GM11168 (cell line): ENCODE measurements around the gene RAD52.

Source experiments
- in situ Hi-C: fragments of 300-500 bp; cut with MboI; formaldehyde crosslinking; loops from one replicate; pipeline ENCODE4 v1.12.0; 2022; ENCODE audit warnings: low sequenced_read_pairs; ENCODE audit not compliant: unreplicated experiment

The RAD52 gene

DNA sequence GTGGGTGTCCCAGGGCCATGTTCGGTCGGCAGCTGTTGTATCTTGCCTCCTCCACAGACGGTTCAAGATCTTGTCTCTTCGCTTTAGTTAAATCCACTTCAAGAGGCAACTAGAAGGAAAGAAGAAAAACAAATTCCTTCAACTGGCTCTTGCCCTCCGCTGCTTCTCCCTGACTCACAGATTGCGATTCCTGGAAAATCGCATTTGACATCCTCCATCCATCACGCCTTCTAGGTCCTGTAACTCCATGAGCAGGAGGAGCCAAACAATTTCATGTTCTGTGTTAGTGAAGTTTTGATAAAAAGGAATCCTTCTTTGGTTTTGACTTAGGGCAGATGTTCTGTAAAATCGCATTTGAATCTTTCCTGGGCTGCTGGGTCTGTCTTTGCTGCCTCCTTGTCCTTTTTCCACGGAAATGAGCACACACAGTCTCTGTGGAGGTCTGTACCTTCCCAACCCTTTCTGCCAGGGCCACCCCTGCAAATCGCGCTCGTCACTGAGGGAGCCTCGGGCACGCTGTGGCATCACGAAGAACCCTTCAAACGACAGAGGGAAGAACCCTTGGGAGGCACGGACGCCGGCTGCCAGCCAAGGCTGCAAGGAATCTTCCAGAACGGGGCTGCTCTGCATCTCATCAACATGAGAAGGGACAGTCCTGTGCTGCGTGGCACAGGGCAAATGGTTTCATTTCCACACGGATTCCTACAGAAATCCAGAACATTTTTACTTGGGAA is 32.6 kb downstream of the RAD52 start:
- in situ Hi-C loops: no loop called here

DNA sequence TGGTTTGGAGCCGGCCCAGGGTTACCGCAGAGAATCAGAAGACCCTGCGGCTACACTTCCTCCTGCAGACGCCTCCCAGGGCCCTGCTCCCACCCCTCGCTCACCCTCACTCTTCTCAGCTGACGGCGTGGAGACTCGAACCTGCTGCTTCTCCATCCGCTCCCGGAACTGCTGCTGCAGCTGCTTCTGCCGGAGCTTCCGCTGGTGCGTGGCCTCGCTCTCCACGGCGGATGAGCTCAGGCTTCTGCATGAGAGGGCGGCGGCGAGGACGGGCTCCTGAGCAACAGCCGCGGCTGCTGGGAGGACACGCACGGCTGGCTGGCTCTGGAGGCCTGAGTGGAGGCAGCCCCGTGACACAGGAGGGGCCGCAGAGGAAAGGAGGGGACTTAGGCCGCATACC is 33.3 kb downstream of the RAD52 start:
- in situ Hi-C loops: no loop called here

DNA sequence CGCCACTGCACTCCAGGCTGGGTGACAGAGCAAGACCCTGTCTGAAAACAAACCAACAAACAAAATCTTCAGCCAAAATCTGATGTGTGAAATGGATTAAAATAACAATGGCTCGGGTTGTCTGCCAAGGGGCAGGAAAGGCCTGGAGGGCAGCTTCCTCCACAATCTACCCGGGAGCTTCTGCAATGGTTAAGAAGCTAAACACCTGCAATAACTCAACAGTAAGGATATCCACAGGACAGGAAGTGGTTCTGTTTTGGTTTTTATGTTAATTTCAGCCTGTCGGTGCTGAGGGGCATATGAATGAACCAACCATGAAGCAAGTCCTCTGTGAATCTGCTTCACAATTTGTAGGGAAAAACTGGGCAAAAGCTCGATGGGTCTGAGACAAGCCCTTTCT is 34.4 kb downstream of the RAD52 start:
- in situ Hi-C loops: no loop called here

DNA sequence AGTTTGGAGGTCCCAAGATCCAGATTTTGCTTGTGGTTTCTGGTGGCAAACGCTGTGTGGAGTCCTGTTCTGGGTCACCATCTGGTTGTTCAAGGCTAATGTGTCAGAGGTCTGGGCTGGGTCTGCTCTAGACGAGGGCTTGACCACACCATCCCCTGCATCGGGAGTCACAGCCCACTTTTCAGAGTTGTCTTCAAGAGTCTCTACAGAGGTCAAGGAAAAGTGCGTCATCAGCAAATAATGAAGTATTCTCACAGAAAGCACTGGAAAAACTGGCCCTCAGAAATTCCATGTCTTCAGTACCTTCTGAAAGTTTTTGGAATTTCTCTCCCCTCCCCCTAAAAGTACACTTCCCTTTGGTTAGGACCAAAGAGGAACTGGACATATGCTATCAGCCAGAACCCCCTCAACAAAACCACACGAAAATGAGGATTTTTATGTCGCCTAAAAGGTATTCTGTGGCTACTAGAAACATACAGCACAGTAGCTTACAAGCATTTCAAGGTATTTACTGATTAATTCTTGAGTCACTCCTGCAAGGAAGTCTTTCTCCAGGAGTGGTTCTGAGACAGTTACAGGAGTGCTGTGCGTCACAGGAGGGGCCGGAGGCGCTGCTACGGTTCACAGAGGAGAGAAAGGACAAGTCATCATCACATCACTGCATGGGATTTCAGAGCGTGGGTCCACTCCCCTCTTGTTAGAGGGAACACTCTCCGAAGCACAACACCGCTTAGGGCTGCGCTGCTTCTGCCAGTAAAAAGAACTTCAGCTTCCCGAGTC is 35.4 kb downstream of the RAD52 start:
- in situ Hi-C loops: no loop called here

DNA sequence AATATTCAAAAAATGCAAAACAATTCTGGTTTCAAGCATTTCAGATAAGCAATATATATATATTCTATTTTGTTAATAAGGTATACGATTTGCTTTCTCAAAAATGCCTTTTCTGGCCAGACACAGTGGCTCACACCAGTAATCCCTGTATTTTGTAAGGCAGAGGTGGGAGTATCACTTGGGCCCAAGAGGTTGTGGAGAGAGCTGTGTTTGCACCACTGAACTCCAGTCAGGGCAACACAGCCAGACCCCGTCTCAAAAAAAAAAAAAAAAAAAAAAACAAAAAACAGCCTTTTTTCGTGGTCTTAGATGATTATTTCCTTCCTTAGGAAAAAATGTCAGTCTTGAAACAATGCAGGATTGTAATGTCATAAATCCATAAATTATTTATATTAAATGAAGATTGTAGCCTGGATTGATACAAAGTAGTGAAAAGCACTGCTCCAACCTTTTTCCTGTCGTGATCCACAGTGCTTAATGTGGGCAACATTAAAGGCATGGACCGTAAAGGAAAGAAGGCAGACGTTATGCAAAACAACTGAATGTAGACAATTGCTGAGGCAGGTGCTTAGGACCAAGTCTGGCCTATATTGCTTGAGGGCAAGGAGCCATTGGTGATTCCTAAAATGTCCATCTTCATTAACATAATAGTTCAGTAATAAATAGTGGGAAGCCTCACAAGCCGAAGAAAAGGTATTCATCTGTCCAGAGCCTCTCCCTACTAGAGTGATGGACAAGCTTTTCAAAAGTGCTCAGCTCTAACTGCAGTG is 36.8 kb downstream of the RAD52 start:
- in situ Hi-C loops: no loop called here

DNA sequence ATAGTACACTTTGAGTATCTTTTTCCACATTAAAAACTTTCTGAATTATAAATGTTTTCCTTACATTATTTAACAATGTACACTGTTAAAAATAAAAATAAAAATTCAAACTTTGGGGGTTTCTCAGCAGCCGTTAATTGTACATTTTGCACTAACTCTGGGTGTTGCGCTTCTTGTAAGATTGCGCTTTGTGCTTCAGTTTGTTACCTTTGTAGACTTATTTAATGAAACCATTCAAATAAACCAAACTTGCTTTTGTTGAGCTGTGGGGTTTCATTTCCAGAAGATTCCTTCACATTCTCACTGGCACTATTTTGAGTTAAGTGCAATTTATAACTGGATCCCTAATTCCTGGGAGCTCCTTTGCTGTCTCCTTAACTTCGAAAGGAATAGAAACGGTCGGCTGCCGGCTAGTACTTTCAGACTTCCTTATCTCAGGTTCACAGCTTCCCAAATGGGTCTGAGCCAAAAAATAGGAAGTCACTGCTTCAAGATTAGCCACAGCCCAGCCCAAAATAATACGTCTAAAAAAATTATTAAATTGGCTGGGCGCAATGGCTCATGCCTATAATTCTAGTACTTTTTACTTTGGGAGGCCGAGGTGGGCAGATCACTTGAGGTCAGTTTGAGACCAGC is 38.2 kb downstream of the RAD52 start:
- in situ Hi-C loops: no loop called here

DNA sequence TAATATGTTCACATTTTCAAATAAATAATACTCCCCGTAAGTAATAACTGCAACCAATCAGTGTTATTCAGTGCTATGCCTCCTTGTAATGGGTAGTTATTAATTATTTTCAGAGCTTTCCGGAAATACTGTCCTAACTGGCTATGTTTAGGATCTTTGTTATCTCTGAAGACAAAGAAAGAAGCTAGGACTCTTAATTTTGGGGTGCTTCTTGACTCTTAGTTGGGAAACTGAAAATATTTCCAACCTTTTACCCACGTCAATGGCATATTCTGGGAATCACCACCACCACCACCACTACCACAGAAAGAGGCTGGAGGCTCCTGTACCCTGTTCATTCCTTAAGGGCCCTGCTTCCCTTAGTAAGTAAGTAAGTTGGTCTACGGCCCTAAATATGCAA is 39.1 kb downstream of the RAD52 start:
- in situ Hi-C loops: no loop called here

DNA sequence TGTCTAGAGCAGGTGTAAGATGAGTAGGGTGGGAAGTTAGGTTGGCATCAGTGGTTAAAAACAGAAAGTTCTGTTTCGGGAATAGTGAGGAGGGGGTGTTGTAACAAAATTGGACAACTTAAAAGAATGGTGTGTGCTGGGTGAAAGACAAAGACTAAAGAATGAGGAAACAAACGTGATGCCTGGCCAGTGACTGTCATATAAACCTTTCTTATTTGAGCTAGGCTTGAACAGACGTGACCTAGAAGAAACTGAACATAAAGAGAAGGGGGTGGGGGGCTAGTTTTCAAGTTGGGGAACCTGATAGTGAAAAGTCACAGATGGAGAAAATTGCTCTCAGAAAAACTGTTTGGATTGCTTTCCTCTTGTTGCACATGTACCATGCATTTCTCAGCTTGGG is 39.6 kb downstream of the RAD52 start:
- in situ Hi-C loops: no loop called here

DNA sequence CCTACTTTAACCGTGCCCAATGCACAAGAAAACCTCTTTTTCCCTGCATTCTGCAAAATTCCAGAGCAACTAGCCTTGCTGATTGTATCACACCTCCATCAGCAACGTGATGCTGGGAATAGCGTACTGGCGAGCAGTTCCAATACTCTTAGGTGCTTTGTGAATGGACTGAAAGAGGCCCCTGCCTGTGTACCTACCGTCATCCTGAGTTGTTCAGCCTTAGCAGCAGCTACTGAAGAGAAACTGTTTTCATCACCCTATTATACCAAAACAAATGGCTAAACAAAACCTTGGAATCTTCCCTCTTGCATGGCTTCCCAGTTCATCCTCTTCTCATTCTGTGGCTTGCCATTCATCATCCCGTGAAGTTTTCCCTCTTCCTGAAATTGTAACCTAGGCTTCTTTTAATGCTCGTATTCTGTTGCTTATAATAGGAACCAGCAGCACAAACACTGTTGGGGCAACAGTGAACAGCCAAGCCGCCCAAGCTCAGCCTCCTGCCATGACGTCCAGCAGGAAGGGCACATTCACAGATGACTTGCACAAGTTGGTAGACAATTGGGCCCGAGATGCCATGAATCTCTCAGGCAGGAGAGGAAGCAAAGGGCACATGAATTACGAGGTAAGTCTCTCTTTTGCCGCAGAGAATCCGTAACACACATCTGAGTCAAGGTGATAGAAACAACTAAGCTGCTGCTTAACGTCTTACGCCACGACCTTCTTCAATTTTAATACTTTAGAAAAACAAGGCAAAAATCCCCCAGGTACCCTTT is 41.9 kb downstream of the RAD52 start:
- in situ Hi-C loops: no loop called here

DNA sequence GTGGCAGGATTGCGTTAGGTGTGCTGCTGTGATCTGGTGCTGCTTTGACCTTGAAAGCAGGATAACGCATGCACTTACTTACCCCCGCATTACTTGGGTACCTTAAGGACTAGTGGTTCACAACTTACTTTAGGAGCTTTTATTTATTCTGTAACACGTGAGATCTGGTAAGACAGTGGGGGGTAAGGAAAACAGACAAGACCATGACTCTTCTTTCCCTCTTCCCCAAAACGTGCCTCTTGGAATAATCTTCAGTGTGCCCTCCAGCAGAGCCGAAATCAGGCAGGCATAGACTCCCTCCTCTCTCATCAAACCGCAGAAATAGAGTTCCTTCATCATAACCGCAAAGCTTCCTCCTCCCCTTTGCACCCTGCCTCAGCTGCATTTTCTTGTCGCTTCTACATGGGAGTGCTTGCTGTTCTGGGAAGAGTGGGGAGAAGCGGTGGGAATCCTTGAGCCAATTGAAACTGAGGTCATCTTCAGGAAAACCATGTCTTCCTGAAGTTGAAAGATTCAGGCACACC is 43.4 kb downstream of the RAD52 start:
- in situ Hi-C loops: no loop called here

DNA sequence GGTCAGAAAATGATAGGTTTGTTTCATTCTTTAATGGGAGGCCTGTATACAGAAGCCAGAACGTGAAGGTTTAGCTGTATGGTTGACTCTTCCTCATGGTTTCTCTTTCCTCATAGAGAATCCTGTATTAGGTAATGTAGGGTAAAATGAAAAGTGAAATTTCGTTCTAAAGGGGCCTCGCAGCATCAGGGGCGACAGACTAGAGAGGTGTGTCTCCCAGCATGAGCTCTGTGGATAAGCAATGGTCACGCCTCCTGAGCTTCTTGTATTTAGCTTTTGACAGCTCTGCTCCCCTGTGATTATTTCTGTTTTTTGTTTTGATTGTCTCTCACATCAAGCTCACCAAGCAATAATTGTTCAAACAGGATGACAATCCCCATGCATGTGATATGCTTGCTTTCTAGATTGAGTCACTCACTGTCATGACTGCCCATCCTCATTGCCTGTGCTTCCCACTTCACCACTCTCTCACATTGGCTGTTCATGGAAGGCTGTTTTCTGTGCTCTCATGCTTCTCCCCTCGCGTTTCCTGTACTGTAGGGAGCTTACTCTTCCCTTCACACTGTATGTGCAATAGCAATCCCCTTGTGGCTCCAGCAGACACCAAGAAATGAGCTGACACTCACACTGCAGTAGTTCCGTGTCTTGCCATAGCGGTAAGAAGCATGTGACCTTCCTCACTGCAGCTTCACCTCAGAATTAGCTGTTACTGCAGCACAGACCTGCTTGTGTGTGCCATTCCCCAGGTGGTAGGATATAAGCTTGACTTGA is 44.0 kb downstream of the RAD52 start:
- in situ Hi-C loops: no loop called here

DNA sequence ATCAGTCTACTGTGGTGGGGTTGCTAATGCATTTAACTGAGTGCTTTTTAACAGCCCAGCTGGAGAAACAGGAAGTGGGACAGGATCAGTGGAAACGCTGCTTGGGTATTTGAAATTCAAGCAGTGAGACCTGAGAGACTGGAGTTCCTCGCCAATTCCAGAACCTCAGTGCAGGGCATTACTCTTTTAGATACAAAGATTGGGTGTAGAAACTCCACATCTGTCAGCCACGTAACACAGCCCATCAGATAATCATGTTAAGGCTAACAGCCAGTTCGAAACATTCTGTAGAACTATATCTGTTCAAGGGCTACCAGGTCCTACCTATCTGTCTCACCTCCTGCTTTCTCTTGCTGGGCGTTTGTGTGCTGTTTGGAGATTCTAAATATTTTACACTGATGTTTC is 45.5 kb downstream of the RAD52 start:
- in situ Hi-C loops: no loop called here

DNA sequence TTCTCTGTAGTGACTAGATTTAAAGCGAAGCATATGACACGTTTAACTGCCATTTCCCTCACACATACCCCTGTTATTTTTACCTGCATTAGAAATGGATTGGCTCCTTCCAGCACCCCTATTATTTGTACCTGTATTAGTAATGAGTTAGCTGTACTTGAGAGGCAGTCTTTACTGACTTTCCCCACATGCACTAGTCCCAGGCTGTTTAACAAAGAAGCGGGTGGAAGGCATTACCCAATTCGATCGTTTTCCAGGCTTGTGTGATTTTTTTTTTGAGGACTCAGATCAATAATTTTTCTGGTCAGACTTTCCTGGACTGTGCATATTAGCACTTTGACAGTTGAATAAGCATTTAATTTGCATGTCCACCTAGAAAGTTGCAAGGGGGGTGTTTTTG is 46.4 kb downstream of the RAD52 start:
- in situ Hi-C loops: no loop called here

DNA sequence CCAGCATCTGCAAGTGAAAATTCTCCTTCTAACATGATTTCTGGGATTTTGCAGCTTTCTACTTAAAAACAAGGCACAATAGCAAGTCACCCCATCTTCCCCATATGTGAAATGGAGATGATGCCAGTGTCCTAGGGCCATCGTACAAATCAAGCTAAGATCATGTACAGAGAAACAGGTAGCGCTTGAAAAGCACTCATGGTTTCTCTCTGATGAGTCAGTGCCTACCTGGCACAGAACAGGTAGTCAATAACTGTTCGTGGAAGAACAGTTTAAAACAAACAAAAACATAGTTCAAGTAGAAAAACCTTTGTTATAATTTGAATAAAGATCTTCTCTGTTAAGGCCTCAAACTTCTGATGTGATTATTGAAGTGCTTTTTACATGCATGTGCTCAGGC is 46.9 kb downstream of the RAD52 start:
- in situ Hi-C loops: no loop called here

DNA sequence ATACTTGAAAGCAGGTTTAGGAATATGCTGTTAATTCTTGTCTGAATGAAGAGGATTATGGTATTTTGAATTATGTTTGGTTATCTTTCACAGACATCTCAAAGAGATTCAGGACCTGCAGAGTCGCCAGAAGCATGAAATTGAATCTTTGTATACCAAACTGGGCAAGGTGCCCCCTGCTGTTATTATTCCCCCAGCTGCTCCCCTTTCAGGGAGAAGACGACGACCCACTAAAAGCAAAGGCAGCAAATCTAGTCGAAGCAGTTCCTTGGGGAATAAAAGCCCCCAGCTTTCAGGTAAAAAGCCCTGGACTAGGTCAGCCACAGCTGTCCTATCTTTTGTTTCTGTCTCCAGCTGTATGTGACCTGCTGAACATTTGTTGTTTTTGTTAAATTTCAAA is 52.1 kb downstream of the RAD52 start:
- in situ Hi-C loops: no loop called here

DNA sequence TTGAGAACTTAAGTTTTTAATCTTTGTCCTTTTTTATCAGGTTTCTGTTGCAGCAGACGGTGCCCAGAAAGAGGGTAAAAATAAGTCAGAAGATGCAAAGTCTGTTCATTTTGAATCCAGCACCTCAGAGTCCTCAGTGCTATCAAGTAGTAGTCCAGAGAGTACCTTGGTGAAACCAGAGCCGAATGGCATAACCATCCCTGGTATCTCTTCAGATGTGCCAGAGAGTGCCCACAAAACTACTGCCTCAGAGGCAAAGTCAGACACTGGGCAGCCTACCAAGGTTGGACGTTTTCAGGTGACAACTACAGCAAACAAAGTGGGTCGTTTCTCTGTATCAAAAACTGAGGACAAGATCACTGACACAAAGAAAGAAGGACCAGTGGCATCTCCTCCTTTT is 53.5 kb downstream of the RAD52 start:
- in situ Hi-C loops: no loop called here

DNA sequence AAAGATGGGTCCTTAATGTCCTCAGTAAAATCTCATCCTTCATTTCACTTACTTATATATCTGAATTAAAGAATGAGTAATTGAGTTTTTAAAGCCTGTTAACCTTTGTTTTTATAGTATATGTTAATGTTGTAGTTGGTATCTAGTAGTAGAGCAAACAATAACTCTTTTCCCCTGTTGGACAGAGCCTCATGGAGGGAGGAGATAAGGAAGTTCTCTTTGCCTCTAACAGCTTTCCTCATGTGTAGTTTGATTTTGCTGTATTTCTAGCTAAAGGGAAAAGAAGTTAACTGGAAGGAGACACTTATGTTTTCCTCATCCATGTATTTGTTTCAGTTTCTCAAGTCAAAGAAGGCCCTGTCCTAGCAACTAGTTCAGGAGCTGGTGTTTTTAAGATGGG is 55.3 kb downstream of the RAD52 start:
- in situ Hi-C loops: no loop called here

DNA sequence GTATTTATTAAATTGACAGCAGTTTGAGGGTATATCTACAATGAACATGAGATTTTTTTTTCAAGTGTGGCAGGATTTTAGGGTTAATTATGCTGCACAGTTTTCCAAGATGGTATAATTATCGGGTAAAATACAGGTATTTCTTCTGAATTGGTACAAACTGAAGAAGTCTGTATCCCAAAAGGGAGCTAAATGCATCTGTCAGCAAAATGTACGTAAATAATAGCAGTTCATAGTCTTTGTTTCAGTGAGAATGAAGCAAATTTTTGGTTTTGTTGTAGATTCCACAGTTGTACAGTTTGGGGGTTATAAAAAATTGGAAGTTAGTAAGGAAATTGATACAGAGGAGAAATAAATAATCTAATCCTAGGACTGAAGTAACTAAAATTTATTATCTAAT is 63.3 kb downstream of the RAD52 start:
- in situ Hi-C loops: no loop called here

DNA sequence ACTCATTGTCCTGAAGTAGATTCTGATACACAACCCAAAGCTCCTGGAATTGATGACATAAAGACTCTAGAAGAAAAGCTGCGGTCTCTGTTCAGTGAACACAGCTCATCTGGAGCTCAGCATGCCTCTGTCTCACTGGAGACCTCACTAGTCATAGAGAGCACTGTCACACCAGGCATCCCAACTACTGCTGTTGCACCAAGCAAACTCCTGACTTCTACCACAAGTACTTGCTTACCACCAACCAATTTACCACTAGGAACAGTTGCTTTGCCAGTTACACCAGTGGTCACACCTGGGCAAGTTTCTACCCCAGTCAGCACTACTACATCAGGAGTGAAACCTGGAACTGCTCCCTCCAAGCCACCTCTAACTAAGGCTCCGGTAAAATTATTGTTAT is 63.8 kb downstream of the RAD52 start:
- in situ Hi-C loops: no loop called here
